Glutamatergic neuron (in vitro differentiated cells): ENCODE results near the gene FOXL2NB. TPM values are rescaled to one million over a fixed set of nuclear protein-coding genes. Genes with fewer than 3 reads are reported as not detected.
A peak's percentile ranks its signal among the peaks of the same experiment; 100 is the strongest.
"Not testable (repeated sequence)": the region's sequence is repeated elsewhere in the genome, so short reads cannot be mapped to it uniquely, and the experiment has no call there.

Experiments used
- DNase-seq: peaks from one replicate; pipeline ENCODE4 v3.0.0; 2022
- H3K27ac Mint-ChIP-seq: one replicate; pipeline ENCODE4 v1.8.0; 2020; ENCODE audit warnings: mild to moderate bottlenecking, mixed read lengths, inconsistent platforms; ENCODE audit not compliant: unreplicated experiment
- H3K27me3 Mint-ChIP-seq: one replicate; pipeline ENCODE4 v1.8.0; 2020; ENCODE audit warnings: mild to moderate bottlenecking, moderate library complexity, mixed read lengths, inconsistent platforms; ENCODE audit not compliant: unreplicated experiment
- H3K36me3 Mint-ChIP-seq: one replicate; pipeline ENCODE4 v1.8.0; 2020; ENCODE audit warnings: mild to moderate bottlenecking, mixed read lengths, inconsistent platforms; ENCODE audit not compliant: unreplicated experiment
- H3K4me1 Mint-ChIP-seq: one replicate; pipeline ENCODE4 v1.8.0; 2020; ENCODE audit warnings: mild to moderate bottlenecking, low read depth, mixed read lengths, inconsistent platforms; ENCODE audit not compliant: unreplicated experiment
- H3K4me3 Mint-ChIP-seq: one replicate; pipeline ENCODE4 v1.8.0; 2020; ENCODE audit warnings: mild to moderate bottlenecking, mixed read lengths, inconsistent platforms; ENCODE audit not compliant: unreplicated experiment
- H3K9me3 Mint-ChIP-seq: one replicate; pipeline ENCODE4 v1.8.0; 2020; ENCODE audit warnings: mild to moderate bottlenecking, moderate library complexity, mixed read lengths, inconsistent platforms; ENCODE audit not compliant: unreplicated experiment
- CTCF ChIP-seq: fragments of 200-600 bp; sonication (generic); IDR thresholded peaks from one replicate; pipeline ENCODE4 v1.5.0; 2021; ENCODE audit not compliant: partially characterized antibody, unreplicated experiment
- total RNA-seq: library from RNA; stranded (reverse); fragmentation: NEBNext Ultra II Directional; extraction: Animal tissue kit (Norgen Biotek cat#: 25700); gene quantifications from one replicate; pipeline ENCODE4 v1.2.1, GENCODE V29; 2021; ENCODE audit not compliant: unreplicated experiment

FOXL2NB gene
- total RNA-seq, 1 donor from 2014 or later, result 0.15 TPM

- peak; percentile 95 for TF ChIP-seq CTCF
- peak overlapping the region; percentile 87 for H3K4me3 Mint-ChIP-seq
- H3K27me3 Mint-ChIP-seq, result peaks cover 1% of the 10 kb centered on the region
- H3K27ac Mint-ChIP-seq, result no peak overlapping the region
- DNase-seq, result peak; percentile 96
- H3K4me1 Mint-ChIP-seq, result no peaks in the 10 kb centered on the region
- H3K9me3 Mint-ChIP-seq, result no peaks in the 10 kb centered on the region
- H3K36me3 Mint-ChIP-seq, result no peaks in the 10 kb centered on the region
Measured at GRCh38 chr3:138915503-138916498, 31.2 kb upstream of the FOXL2NB start.

DNA sequence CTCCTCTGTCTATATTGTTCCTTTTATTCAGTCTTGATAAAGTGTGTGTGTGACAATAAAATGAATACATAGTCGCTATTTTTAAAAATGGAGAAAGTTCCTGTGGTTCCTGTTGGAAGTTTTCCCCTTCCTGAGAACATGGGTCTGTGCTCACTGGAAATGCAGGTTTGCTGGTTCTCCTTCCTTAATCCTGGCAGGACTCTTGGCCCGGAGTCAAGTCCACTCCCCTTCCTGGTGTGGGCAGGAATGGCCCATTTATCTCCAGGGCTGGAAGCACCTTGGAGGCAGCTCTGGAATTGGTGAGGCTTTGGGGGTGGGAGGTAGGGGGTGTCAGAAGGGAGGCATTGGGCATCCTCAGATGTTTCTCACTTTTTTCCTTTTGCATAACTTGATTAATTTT, 30.2 kb upstream of the FOXL2NB start:
- no peak for TF ChIP-seq CTCF
- Mint-ChIP-seq H3K27ac (no peak overlapping the region), H3K36me3 (no peaks in the 10 kb centered on the region), H3K27me3 (peaks cover 1% of the 10 kb centered on the region), H3K4me1 (no peaks in the 10 kb centered on the region), H3K9me3 (no peaks in the 10 kb centered on the region), H3K4me3 (peak overlapping the region; percentile 12)
- no peak for DNase-seq

DNA sequence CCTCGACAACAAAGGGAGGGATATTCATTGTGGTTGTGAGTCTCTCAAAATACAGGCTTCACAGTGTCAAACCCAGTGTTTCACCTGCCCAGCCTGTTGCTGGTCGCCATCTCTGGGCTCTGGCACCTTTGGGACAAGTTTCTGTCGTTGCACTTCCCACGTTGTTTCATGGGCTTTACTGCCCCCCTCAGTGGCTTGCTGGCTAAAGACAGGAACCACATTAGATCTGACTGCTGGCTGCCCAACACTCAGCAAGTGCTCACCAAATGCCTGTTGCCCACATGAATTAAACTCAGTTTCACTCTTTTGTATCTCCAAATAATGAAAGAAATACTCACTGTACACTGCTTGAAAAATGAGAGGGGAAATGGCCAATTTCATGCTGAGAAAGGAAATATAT, 27.7 kb upstream of the FOXL2NB start:
- DNase-seq, result no peak
- TF ChIP-seq CTCF, result no peak
- Mint-ChIP-seq H3K4me3 (no peak overlapping the region), H3K9me3 (no peaks in the 10 kb centered on the region), H3K27ac (no peak overlapping the region), H3K36me3 (no peaks in the 10 kb centered on the region), H3K27me3 (peaks cover 1% of the 10 kb centered on the region), H3K4me1 (no peaks in the 10 kb centered on the region)

DNA sequence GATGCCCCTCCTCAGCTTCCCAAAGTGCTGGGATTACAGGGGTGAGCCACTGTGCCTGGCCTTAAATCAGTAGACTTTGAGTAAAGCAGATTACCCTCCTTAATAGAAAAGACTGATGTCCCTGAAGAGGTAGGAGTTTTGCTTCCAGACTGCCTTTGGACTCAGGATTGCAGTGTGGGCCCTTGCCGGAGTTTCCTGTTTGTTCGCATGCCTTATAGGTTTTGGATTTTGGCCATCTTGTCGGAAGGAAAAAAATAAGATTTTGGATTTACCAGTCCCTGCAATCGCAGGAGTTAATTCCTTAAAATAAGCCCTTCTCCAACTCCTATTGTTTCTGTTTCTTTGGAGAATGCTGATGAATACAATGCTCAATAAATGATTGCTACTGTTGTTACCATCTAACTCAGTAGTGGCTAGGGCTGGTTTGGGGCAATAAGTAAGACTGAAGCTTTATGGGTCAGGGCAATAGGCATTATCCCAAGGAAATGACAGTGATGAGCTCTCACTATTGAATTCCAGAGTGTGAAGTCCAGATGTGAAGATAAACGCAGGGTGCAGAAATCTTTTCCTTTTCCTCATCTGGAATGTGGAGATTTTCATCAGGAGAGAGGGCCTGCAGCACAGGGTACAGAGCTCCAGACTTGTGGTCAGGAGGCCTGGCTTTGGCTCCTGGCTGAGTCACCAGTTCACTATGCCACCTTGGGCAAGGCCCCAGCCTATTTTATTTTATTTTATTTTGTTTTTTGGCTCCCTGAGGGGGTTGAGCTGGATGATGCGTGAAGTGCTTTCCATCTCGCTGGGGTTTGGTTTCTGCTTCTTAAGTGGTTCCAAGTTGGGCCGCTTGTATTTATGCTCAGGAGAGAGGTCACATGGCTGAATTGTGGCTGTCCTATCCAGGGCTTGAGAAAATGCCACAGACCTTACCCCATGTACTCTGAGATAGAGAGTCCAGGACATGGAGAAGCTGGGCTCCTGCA, 25.4 kb upstream of the FOXL2NB start:
- no peaks in the 10 kb centered on the region for H3K9me3 Mint-ChIP-seq
- TF ChIP-seq CTCF, result no peak
- H3K36me3 Mint-ChIP-seq, result no peaks in the 10 kb centered on the region
- H3K27ac Mint-ChIP-seq, result no peak overlapping the region
- no peaks in the 10 kb centered on the region for H3K4me1 Mint-ChIP-seq
- peaks cover 4% of the 10 kb centered on the region for H3K27me3 Mint-ChIP-seq
- no peak for DNase-seq
- no peak overlapping the region for H3K4me3 Mint-ChIP-seq

GRCh38 chr3:138922400-138922799, 24.6 kb upstream of the FOXL2NB start:
- H3K4me1 Mint-ChIP-seq, H3K36me3 Mint-ChIP-seq, H3K27me3 Mint-ChIP-seq, H3K27ac Mint-ChIP-seq, H3K4me3 Mint-ChIP-seq, H3K9me3 Mint-ChIP-seq, DNase-seq: not testable (repeated sequence)
